Stimulated activated CD4-positive, alpha-beta T cell treated with anti-CD3 and anti-CD28 coated beads, Interleukin-12 subunit alpha, Interleukin-12 subunit beta, amount 100 ng/mL, for 48 hours (primary cell): ENCODE data around the gene C1QL4.
A peak's percentile ranks its signal among the peaks of the same experiment; 100 is the strongest.

ENCODE experiments used
- DNase-seq, 3 donors: peaks; one replicate each; pipeline ENCODE4 v3.0.0-alpha.2; 2020; ENCODE audit warnings: low read depth in 2 of 3, low spot score in 1 of 3

C1QL4 gene

GRCh38 chr12:49348781-49349180, 11.8 kb upstream of the C1QL4 start:
- DNase-seq = no peak

- peak; percentile 58 to 80 (median 65) for DNase-seq
These were observed 10.6 kb upstream of the C1QL4 start for GRCh38 chr12:49347311-49348193.

GRCh38 chr12:49346659-49347310, 9.8 kb upstream of the C1QL4 start, which contains the start of gene DNAJC22:
TSS of gene DNAJC22 (plus strand) at chr12:49346888. CDS start at chr12:49348873, 1,985 bp downstream.
- no peak for DNase-seq

GRCh38 chr12:49345825-49346658, 9.1 kb upstream of the C1QL4 start:
- DNase-seq = no peak

GRCh38 chr12:49345051-49345824, 8.2 kb upstream of the C1QL4 start:
- DNase-seq = no peak

- no peak for DNase-seq
These were observed 7.6 kb upstream of the C1QL4 start for GRCh38 chr12:49344486-49345050.

GRCh38 chr12:49342914-49343731, 6.1 kb upstream of the C1QL4 start:
- DNase-seq = peak in 2 of 3 donors; percentile 39 to 40

- DNase-seq = peak; percentile 77 to 81 (median 80)
These were observed 5.3 kb upstream of the C1QL4 start for GRCh38 chr12:49342066-49342913.

GRCh38 chr12:49341777-49342065, 4.7 kb upstream of the C1QL4 start:
- no peak for DNase-seq

GRCh38 chr12:49340971-49341776, 4.2 kb upstream of the C1QL4 start:
- no peak for DNase-seq

- DNase-seq = no peak
These were observed 3.3 kb upstream of the C1QL4 start for GRCh38 chr12:49340095-49340870.

GRCh38 chr12:49339464-49339861, 2.5 kb upstream of the C1QL4 start:
- DNase-seq = no peak

GRCh38 chr12:49338830-49339463, 2.0 kb upstream of the C1QL4 start:
- DNase-seq = no peak

GRCh38 chr12:49335955-49336644, 888 bp downstream of the C1QL4 start:
- no peak for DNase-seq

- no peak for DNase-seq
These were observed 1.7 kb downstream of the C1QL4 start for GRCh38 chr12:49335118-49335954.
